Activated naive CD4-positive, alpha-beta T cell treated with anti-CD3 and anti-CD28 coated beads, Interleukin-2, amount 50 U/mL, for 16 hours (primary cell): Measurements from ENCODE around the gene PHF2.
"Not testable (repeated sequence)": the region's sequence is repeated elsewhere in the genome, so short reads cannot be mapped to it uniquely, and the experiment has no call there.

Experiments
- DNase-seq: peaks from one replicate; pipeline ENCODE4 v3.0.0-alpha.2; 2020

The PHF2 gene

GRCh38 chr9:93655621-93656425 is 79.4 kb downstream of the PHF2 start:
- peak; percentile 7 for DNase-seq

GRCh38 chr9:93656426-93657239 is 80.2 kb downstream of the PHF2 start:
- DNase-seq, result peak; percentile 7

- DNase-seq, result peak; percentile 8
Measured at GRCh38 chr9:93657331-93658111, 81.1 kb downstream of the PHF2 start.

- peak; percentile 7 for DNase-seq
Measured at GRCh38 chr9:93658184-93658925, 82.0 kb downstream of the PHF2 start.

- peak; percentile 4 for DNase-seq
Measured at GRCh38 chr9:93659044-93659836, 82.9 kb downstream of the PHF2 start.

GRCh38 chr9:93659837-93660177 is 83.4 kb downstream of the PHF2 start:
- peak; percentile 3 for DNase-seq

GRCh38 chr9:93660352-93661046 is 84.1 kb downstream of the PHF2 start:
- peak; percentile 7 for DNase-seq

GRCh38 chr9:93661591-93661990 is 85.2 kb downstream of the PHF2 start:
- no peak for DNase-seq

- DNase-seq, result no peak
Measured at GRCh38 chr9:93662016-93662638, 85.7 kb downstream of the PHF2 start.

GRCh38 chr9:93662952-93663572 is 86.7 kb downstream of the PHF2 start:
- no peak for DNase-seq

- DNase-seq, result no peak
Measured at GRCh38 chr9:93663877-93664548, 87.6 kb downstream of the PHF2 start.

GRCh38 chr9:93664549-93665120 is 88.3 kb downstream of the PHF2 start:
- DNase-seq, result no peak

- no peak for DNase-seq
Measured at GRCh38 chr9:93665128-93665636, 88.8 kb downstream of the PHF2 start.

GRCh38 chr9:93665637-93666438 is 89.5 kb downstream of the PHF2 start:
- DNase-seq, result no peak

- not testable (repeated sequence) for DNase-seq
Measured at GRCh38 chr9:93666439-93666784, 90.0 kb downstream of the PHF2 start.

- peak; percentile 8 for DNase-seq
Measured at GRCh38 chr9:93667006-93667405, 90.6 kb downstream of the PHF2 start.

- no peak for DNase-seq
Measured at GRCh38 chr9:93667627-93668026, 91.2 kb downstream of the PHF2 start.

GRCh38 chr9:93668261-93668871 is 92.0 kb downstream of the PHF2 start:
- peak; percentile 6 for DNase-seq
